Thyroid gland (tissue), 4 donors: ENCODE results near the gene ACBD7.

ENCODE experiments used
- CTCF ChIP-seq, 6 experiments: fragments of 200-600 bp in 3 of 6; fragments of 450-650 bp in 3 of 6; sonication (generic) in 3 of 6; IDR thresholded peaks; one replicate each; pipeline ENCODE4 v1.5.1; 2016 to 2019; ENCODE audit warnings: antibody characterized with exemption in 6 of 6, mild to moderate bottlenecking in 2 of 6, inconsistent platforms in 1 of 6, moderate library complexity in 1 of 6
- POLR2A ChIP-seq, 2 donors: fragments of 450-650 bp; IDR thresholded peaks; one replicate each; pipeline ENCODE4 v1.6.1; 2017; ENCODE audit warnings: antibody characterized with exemption in 2 of 2, mild to moderate bottlenecking in 2 of 2, moderate library complexity in 1 of 2

- TF ChIP-seq POLR2A (IDR thresholded peaks at IDR 0.05) (no peak), CTCF (IDR thresholded peaks at IDR 0.05) (no peak)
These were observed 27.6 kb upstream of the ACBD7 start for GRCh38 chr10:15116225-15116624.
